ENCODE measurements around the gene CCNYL1.

The CCNYL1 gene

GRCh38 chr2:207766041-207766551, 54.7 kb downstream of the CCNYL1 start:
- no peak for DNase-seq (ENCODE audit: low read depth in 2 of 2)

- DNase-seq (ENCODE audit: low read depth in 2 of 2) = no peak
These were observed 55.4 kb downstream of the CCNYL1 start for GRCh38 chr2:207766697-207767460.

- no peak for DNase-seq (ENCODE audit: low read depth in 2 of 2)
These were observed 56.2 kb downstream of the CCNYL1 start for GRCh38 chr2:207767461-207768167.

GRCh38 chr2:207768168-207768865, 56.9 kb downstream of the CCNYL1 start:
- DNase-seq (ENCODE audit: low read depth in 2 of 2) = no peak

GRCh38 chr2:207768866-207769596, 57.6 kb downstream of the CCNYL1 start:
- no peak for DNase-seq (ENCODE audit: low read depth in 2 of 2)

- DNase-seq (ENCODE audit: low read depth in 2 of 2) = no peak
These were observed 59.4 kb downstream of the CCNYL1 start for GRCh38 chr2:207770602-207771404.

- DNase-seq (ENCODE audit: low read depth in 2 of 2) = no peak
These were observed 60.0 kb downstream of the CCNYL1 start for GRCh38 chr2:207771421-207771820.

GRCh38 chr2:207772081-207772843, 60.8 kb downstream of the CCNYL1 start:
- no peak for DNase-seq (ENCODE audit: low read depth in 2 of 2)

- DNase-seq (ENCODE audit: low read depth in 2 of 2) = no peak
These were observed 61.4 kb downstream of the CCNYL1 start for GRCh38 chr2:207772844-207773205.

- no peak for DNase-seq (ENCODE audit: low read depth in 2 of 2)
These were observed 64.0 kb downstream of the CCNYL1 start for GRCh38 chr2:207775473-207775872.

- no peak for DNase-seq (ENCODE audit: low read depth in 2 of 2)
These were observed 65.7 kb downstream of the CCNYL1 start for GRCh38 chr2:207777124-207777523.

GRCh38 chr2:207778298-207778882, 67.0 kb downstream of the CCNYL1 start:
- no peak for DNase-seq (ENCODE audit: low read depth in 2 of 2)

GRCh38 chr2:207779523-207779922, 68.1 kb downstream of the CCNYL1 start:
- DNase-seq (ENCODE audit: low read depth in 2 of 2) = no peak

- DNase-seq (ENCODE audit: low read depth in 2 of 2) = no peak
These were observed 71.0 kb downstream of the CCNYL1 start for GRCh38 chr2:207782238-207783030.

GRCh38 chr2:207783514-207783913, 72.1 kb downstream of the CCNYL1 start:
- no peak for DNase-seq (ENCODE audit: low read depth in 2 of 2)

GRCh38 chr2:207784898-207785297, 73.5 kb downstream of the CCNYL1 start:
- DNase-seq (ENCODE audit: low read depth in 2 of 2) = no peak

GRCh38 chr2:207787017-207787416, 75.6 kb downstream of the CCNYL1 start:
- no peak for DNase-seq (ENCODE audit: low read depth in 2 of 2)

GRCh38 chr2:207787800-207788199, 76.4 kb downstream of the CCNYL1 start:
- no peak for DNase-seq (ENCODE audit: low read depth in 2 of 2)

GRCh38 chr2:207790898-207791297, 79.5 kb downstream of the CCNYL1 start:
- DNase-seq (ENCODE audit: low read depth in 2 of 2) = no peak
